ENCODE measurements around the gene SMOC2.

SMOC2 gene

GRCh38 chr6:168496139-168496996 lies 55.4 kb downstream of the SMOC2 start:
- H3K27ac ChIP-seq (ENCODE audit: low read depth, low read length), result no peak overlapping the region
- no peaks in the 10 kb centered on the region for H3K27me3 ChIP-seq (ENCODE audit: control insufficient read depth in 1 of 2, insufficient read depth in 2 of 2, low read length in 2 of 2)
- H3K4me3 ChIP-seq (ENCODE audit: low read depth in 1 of 2, low read length in 2 of 2), result no peak overlapping the region
- no peaks in the 10 kb centered on the region for H3K4me1 ChIP-seq (ENCODE audit: insufficient read depth, low read length)
- H3K9me3 ChIP-seq (ENCODE audit: low read length), result no peaks in the 10 kb centered on the region
- H3K9ac ChIP-seq (ENCODE audit: low read length), result no peak overlapping the region
- H3K36me3 ChIP-seq (ENCODE audit: insufficient read depth, low read length), result no peaks in the 10 kb centered on the region

GRCh38 chr6:168496997-168497331 lies 56.0 kb downstream of the SMOC2 start:
- Histone ChIP-seq H3K4me1 (ENCODE audit: insufficient read depth, low read length) (no peaks in the 10 kb centered on the region), H3K9me3 (ENCODE audit: low read length) (no peaks in the 10 kb centered on the region), H3K27ac (ENCODE audit: low read depth, low read length) (no peak overlapping the region), H3K4me3 (ENCODE audit: low read depth in 1 of 2, low read length in 2 of 2) (no peak overlapping the region), H3K27me3 (ENCODE audit: control insufficient read depth in 1 of 2, insufficient read depth in 2 of 2, low read length in 2 of 2) (no peaks in the 10 kb centered on the region), H3K36me3 (ENCODE audit: insufficient read depth, low read length) (no peaks in the 10 kb centered on the region), H3K9ac (ENCODE audit: low read length) (no peak overlapping the region)

DNA sequence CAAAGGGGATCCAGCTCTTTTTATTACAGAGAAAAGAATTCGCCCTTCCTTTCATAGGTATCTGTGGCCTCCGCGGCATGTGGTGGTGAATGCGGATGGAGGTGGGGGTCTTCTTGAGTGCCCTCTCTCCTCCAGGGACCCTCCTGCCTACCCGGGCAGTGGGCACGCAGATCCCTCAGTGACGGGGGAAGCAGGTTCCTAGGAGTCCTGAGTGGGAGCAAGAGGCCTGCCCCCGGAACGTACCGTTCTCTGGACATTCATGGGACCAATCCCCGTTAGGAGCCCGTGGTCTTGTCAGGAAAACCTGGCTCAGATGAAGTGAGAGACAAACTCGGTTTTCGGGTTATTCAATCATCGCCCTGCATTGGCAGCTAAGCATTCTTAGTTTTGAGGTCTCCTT lies 56.4 kb downstream of the SMOC2 start:
- H3K4me3 ChIP-seq (ENCODE audit: low read depth in 1 of 2, low read length in 2 of 2), result no peak overlapping the region
- H3K27me3 ChIP-seq (ENCODE audit: control insufficient read depth in 1 of 2, insufficient read depth in 2 of 2, low read length in 2 of 2), result no peaks in the 10 kb centered on the region
- H3K4me1 ChIP-seq (ENCODE audit: insufficient read depth, low read length), result no peaks in the 10 kb centered on the region
- H3K9me3 ChIP-seq (ENCODE audit: low read length), result no peaks in the 10 kb centered on the region
- no peaks in the 10 kb centered on the region for H3K36me3 ChIP-seq (ENCODE audit: insufficient read depth, low read length)
- H3K27ac ChIP-seq (ENCODE audit: low read depth, low read length), result no peak overlapping the region
- no peak overlapping the region for H3K9ac ChIP-seq (ENCODE audit: low read length)

GRCh38 chr6:168498161-168498843 lies 57.3 kb downstream of the SMOC2 start:
- H3K27ac ChIP-seq (ENCODE audit: low read depth, low read length), result no peak overlapping the region
- no peaks in the 10 kb centered on the region for H3K4me1 ChIP-seq (ENCODE audit: insufficient read depth, low read length)
- no peaks in the 10 kb centered on the region for H3K36me3 ChIP-seq (ENCODE audit: insufficient read depth, low read length)
- H3K9ac ChIP-seq (ENCODE audit: low read length), result no peak overlapping the region
- H3K4me3 ChIP-seq (ENCODE audit: low read depth in 1 of 2, low read length in 2 of 2), result no peak overlapping the region
- H3K27me3 ChIP-seq (ENCODE audit: control insufficient read depth in 1 of 2, insufficient read depth in 2 of 2, low read length in 2 of 2), result no peaks in the 10 kb centered on the region
- no peaks in the 10 kb centered on the region for H3K9me3 ChIP-seq (ENCODE audit: low read length)

- Histone ChIP-seq H3K27ac (ENCODE audit: low read depth, low read length) (no peak overlapping the region), H3K4me1 (ENCODE audit: insufficient read depth, low read length) (no peaks in the 10 kb centered on the region), H3K9me3 (ENCODE audit: low read length) (no peaks in the 10 kb centered on the region), H3K4me3 (ENCODE audit: low read depth in 1 of 2, low read length in 2 of 2) (no peak overlapping the region), H3K9ac (ENCODE audit: low read length) (no peak overlapping the region), H3K36me3 (ENCODE audit: insufficient read depth, low read length) (no peaks in the 10 kb centered on the region), H3K27me3 (ENCODE audit: control insufficient read depth in 1 of 2, insufficient read depth in 2 of 2, low read length in 2 of 2) (no peaks in the 10 kb centered on the region)
These were observed 58.2 kb downstream of the SMOC2 start for GRCh38 chr6:168499045-168499650.

- Histone ChIP-seq H3K36me3 (ENCODE audit: insufficient read depth, low read length) (no peaks in the 10 kb centered on the region), H3K4me3 (ENCODE audit: low read depth in 1 of 2, low read length in 2 of 2) (no peak overlapping the region), H3K9ac (ENCODE audit: low read length) (no peak overlapping the region), H3K9me3 (ENCODE audit: low read length) (no peaks in the 10 kb centered on the region), H3K27ac (ENCODE audit: low read depth, low read length) (no peak overlapping the region), H3K27me3 (ENCODE audit: control insufficient read depth in 1 of 2, insufficient read depth in 2 of 2, low read length in 2 of 2) (no peaks in the 10 kb centered on the region), H3K4me1 (ENCODE audit: insufficient read depth, low read length) (no peaks in the 10 kb centered on the region)
These were observed 59.5 kb downstream of the SMOC2 start for GRCh38 chr6:168500519-168500918.

- Histone ChIP-seq H3K27ac (ENCODE audit: low read depth, low read length) (no peak overlapping the region), H3K9ac (ENCODE audit: low read length) (no peak overlapping the region), H3K9me3 (ENCODE audit: low read length) (no peaks in the 10 kb centered on the region), H3K27me3 (ENCODE audit: control insufficient read depth in 1 of 2, insufficient read depth in 2 of 2, low read length in 2 of 2) (no peaks in the 10 kb centered on the region), H3K4me1 (ENCODE audit: insufficient read depth, low read length) (no peaks in the 10 kb centered on the region), H3K36me3 (ENCODE audit: insufficient read depth, low read length) (no peaks in the 10 kb centered on the region), H3K4me3 (ENCODE audit: low read depth in 1 of 2, low read length in 2 of 2) (no peak overlapping the region)
These were observed 60.6 kb downstream of the SMOC2 start for GRCh38 chr6:168501561-168501960.

GRCh38 chr6:168504366-168504765 lies 63.4 kb downstream of the SMOC2 start:
- no peaks in the 10 kb centered on the region for H3K27me3 ChIP-seq (ENCODE audit: control insufficient read depth in 1 of 2, insufficient read depth in 2 of 2, low read length in 2 of 2)
- H3K36me3 ChIP-seq (ENCODE audit: insufficient read depth, low read length), result no peaks in the 10 kb centered on the region
- no peak overlapping the region for H3K4me3 ChIP-seq (ENCODE audit: low read depth in 1 of 2, low read length in 2 of 2)
- no peak overlapping the region for H3K27ac ChIP-seq (ENCODE audit: low read depth, low read length)
- no peaks in the 10 kb centered on the region for H3K4me1 ChIP-seq (ENCODE audit: insufficient read depth, low read length)
- no peak overlapping the region for H3K9ac ChIP-seq (ENCODE audit: low read length)
- H3K9me3 ChIP-seq (ENCODE audit: low read length), result no peaks in the 10 kb centered on the region

- H3K4me3 ChIP-seq (ENCODE audit: low read depth in 1 of 2, low read length in 2 of 2), result no peak overlapping the region
- no peak overlapping the region for H3K9ac ChIP-seq (ENCODE audit: low read length)
- H3K27me3 ChIP-seq (ENCODE audit: control insufficient read depth in 1 of 2, insufficient read depth in 2 of 2, low read length in 2 of 2), result no peaks in the 10 kb centered on the region
- H3K27ac ChIP-seq (ENCODE audit: low read depth, low read length), result no peak overlapping the region
- H3K9me3 ChIP-seq (ENCODE audit: low read length), result no peaks in the 10 kb centered on the region
- H3K4me1 ChIP-seq (ENCODE audit: insufficient read depth, low read length), result no peaks in the 10 kb centered on the region
- no peaks in the 10 kb centered on the region for H3K36me3 ChIP-seq (ENCODE audit: insufficient read depth, low read length)
These were observed 65.5 kb downstream of the SMOC2 start for GRCh38 chr6:168506460-168506859.

DNA sequence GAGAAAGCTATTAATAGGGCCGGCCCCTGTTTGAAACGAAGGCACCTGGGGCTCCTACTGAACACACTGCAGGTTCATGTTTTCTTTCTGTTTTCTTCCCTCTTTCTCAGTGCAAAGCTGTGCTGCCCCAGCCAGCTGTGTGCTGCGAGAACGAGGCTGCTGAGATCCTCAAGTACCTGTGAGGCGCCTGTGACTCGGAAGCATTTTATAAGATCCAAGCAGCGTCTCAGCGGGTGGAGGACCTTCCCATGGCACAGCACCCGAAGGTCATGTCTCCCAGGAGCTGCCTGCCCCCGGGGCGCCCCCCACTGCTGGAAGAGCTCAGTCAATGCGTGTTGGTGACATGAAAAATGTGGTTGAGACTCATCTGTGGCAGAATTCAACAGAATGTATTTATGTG lies 66.3 kb downstream of the SMOC2 start:
- Histone ChIP-seq H3K4me1 (ENCODE audit: insufficient read depth, low read length) (no peaks in the 10 kb centered on the region), H3K4me3 (ENCODE audit: low read depth in 1 of 2, low read length in 2 of 2) (no peak overlapping the region), H3K9me3 (ENCODE audit: low read length) (no peaks in the 10 kb centered on the region), H3K27ac (ENCODE audit: low read depth, low read length) (no peak overlapping the region), H3K9ac (ENCODE audit: low read length) (no peak overlapping the region), H3K27me3 (ENCODE audit: control insufficient read depth in 1 of 2, insufficient read depth in 2 of 2, low read length in 2 of 2) (no peaks in the 10 kb centered on the region), H3K36me3 (ENCODE audit: insufficient read depth, low read length) (no peaks in the 10 kb centered on the region)

GRCh38 chr6:168507730-168508129 lies 66.7 kb downstream of the SMOC2 start:
- no peaks in the 10 kb centered on the region for H3K36me3 ChIP-seq (ENCODE audit: insufficient read depth, low read length)
- no peak overlapping the region for H3K4me3 ChIP-seq (ENCODE audit: low read depth in 1 of 2, low read length in 2 of 2)
- H3K4me1 ChIP-seq (ENCODE audit: insufficient read depth, low read length), result no peaks in the 10 kb centered on the region
- no peaks in the 10 kb centered on the region for H3K9me3 ChIP-seq (ENCODE audit: low read length)
- no peak overlapping the region for H3K27ac ChIP-seq (ENCODE audit: low read depth, low read length)
- H3K27me3 ChIP-seq (ENCODE audit: control insufficient read depth in 1 of 2, insufficient read depth in 2 of 2, low read length in 2 of 2), result no peaks in the 10 kb centered on the region
- no peak overlapping the region for H3K9ac ChIP-seq (ENCODE audit: low read length)
